Keratinocyte (primary cell): ENCODE data around the gene HGS. TPM values are rescaled to one million over a fixed set of nuclear protein-coding genes. Genes with fewer than 3 reads are reported as not detected.

ENCODE experiments used
- DNase-seq: peaks from one replicate; pipeline ENCODE4 v3.0.0-alpha.2; 2011; ENCODE audit warnings: low read depth, missing footprints, low spot score
- FAIRE-seq: peaks from 2 replicates; lab custom pipeline; 2011; peaks lifted over from hg19 to GRCh38; lab: Jason Lieb, UNC
- H2AFZ ChIP-seq: 2 replicates; pipeline ENCODE4 v1.6.0; 2012; ENCODE audit warnings: low read length, control low read depth, inconsistent platforms; ENCODE audit not compliant: control insufficient read depth
- H3K27ac ChIP-seq: 2 replicates; pipeline ENCODE4 v1.5.1; 2011; ENCODE audit warnings: low read length; ENCODE audit not compliant: control insufficient read depth, insufficient read depth
- H3K27me3 ChIP-seq: 3 replicates; pipeline ENCODE4 v1.6.0; 2011; ENCODE audit warnings: low read length; ENCODE audit not compliant: control insufficient read depth, insufficient read depth; ENCODE audit errors: extremely low read depth
- H3K36me3 ChIP-seq, 2 experiments: 2 replicates in 1 of 2; 3 replicates in 1 of 2; pipeline ENCODE4 v1.5.1; 2011; ENCODE audit warnings: low read length in 2 of 2, mild to moderate bottlenecking in 1 of 2; ENCODE audit not compliant: control insufficient read depth in 2 of 2, insufficient read depth in 2 of 2; ENCODE audit errors: extremely low read depth in 1 of 2
- H3K4me1 ChIP-seq: 3 replicates; pipeline ENCODE4 v1.5.1; 2011; ENCODE audit warnings: low read length; ENCODE audit not compliant: control insufficient read depth, insufficient read depth; ENCODE audit errors: extremely low read depth
- H3K4me2 ChIP-seq: 3 replicates; pipeline ENCODE4 v1.6.0; 2011; ENCODE audit warnings: low read depth, low read length; ENCODE audit not compliant: control insufficient read depth, insufficient read depth; ENCODE audit errors: extremely low read depth
- H3K4me3 ChIP-seq, 3 experiments: fragments of 200-600 bp in 1 of 3; sonication (generic) in 1 of 3; 2 replicates in 2 of 3; 3 replicates in 1 of 3; pipeline ENCODE4 v1.5.1; 2011 to 2016; ENCODE audit warnings: low read length in 3 of 3, mild to moderate bottlenecking in 3 of 3, control low read depth in 2 of 3, inconsistent platforms in 1 of 3, low read depth in 1 of 3, mixed read lengths in 1 of 3, mixed run types in 1 of 3, moderate library complexity in 1 of 3; ENCODE audit not compliant: control insufficient read depth in 2 of 3, insufficient read depth in 2 of 3; ENCODE audit errors: extremely low read depth in 1 of 3
- H3K79me2 ChIP-seq: 2 replicates; pipeline ENCODE4 v1.6.0; 2012; ENCODE audit warnings: low read length; ENCODE audit not compliant: control insufficient read depth, insufficient read depth
- H3K9ac ChIP-seq: 3 replicates; pipeline ENCODE4 v1.6.0; 2011; ENCODE audit warnings: low read length; ENCODE audit not compliant: control insufficient read depth, insufficient read depth; ENCODE audit errors: extremely low read depth
- H3K9me1 ChIP-seq: 3 replicates; pipeline ENCODE4 v1.6.0; 2011; ENCODE audit warnings: low read length; ENCODE audit not compliant: control insufficient read depth, insufficient read depth; ENCODE audit errors: extremely low read depth
- H3K9me3 ChIP-seq: 2 replicates; pipeline ENCODE4 v1.5.1; 2012; ENCODE audit warnings: low read depth, low read length; ENCODE audit not compliant: control insufficient read depth
- H4K20me1 ChIP-seq: 3 replicates; pipeline ENCODE4 v1.6.0; 2011; ENCODE audit warnings: low read length; ENCODE audit not compliant: control insufficient read depth, insufficient read depth; ENCODE audit errors: extremely low read depth
- CTCF ChIP-seq, 3 experiments: IDR thresholded peaks in 1 of 3; conservative IDR thresholded peaks in 1 of 3; optimal IDR thresholded peaks in 1 of 3; 2 replicates in 2 of 3; 3 replicates in 1 of 3; pipeline versions ENCODE3 to v1.5.1; 2011; ENCODE audit warnings: low read length in 3 of 3, mild to moderate bottlenecking in 3 of 3, moderate library complexity in 2 of 3, control low read depth in 1 of 3, inconsistent platforms in 1 of 3; ENCODE audit not compliant: insufficient read depth in 2 of 3; ENCODE audit errors: extremely low read depth in 1 of 3
- EZH2 ChIP-seq: IDR thresholded peaks from one replicate; pipeline ENCODE4 v1.6.1; 2012; ENCODE audit warnings: inconsistent platforms, mild to moderate bottlenecking, low read length, moderate library complexity
- dilution Hi-C: fragments of 300-500 bp; cut with MboI; formaldehyde crosslinking; loops from one replicate; pipeline ENCODE4 v1.7.0; 2020; ENCODE audit warnings: low sequenced_read_pairs; ENCODE audit not compliant: extremely low pct_ligation_motif_present
- polyA plus RNA-seq, 5 experiments: library from polyadenylated mRNA; depleted of rRNA in 3 of 5; stranded (reverse) in 3 of 5; stranded (forward) in 1 of 5; unstranded in 1 of 5; fragments of >200 nt; gene quantifications; 1 replicate in 1 of 5; 2 replicates in 3 of 5; 3 replicates in 1 of 5; pipeline versions ENCODE4 v1.2.1 to v1.2.3, GENCODE V29; 2011 to 2012; ENCODE audit warnings: missing spikeins in 2 of 5, low read depth in 1 of 5, low replicate concordance in 1 of 5

The HGS gene
- polyA plus RNA-seq, 1 donor (not counting 4 experiments of a cell fraction or from before 2014, with no cell fraction given): 79.6 TPM

- Histone ChIP-seq H3K79me2 (peaks cover 73% of the 10 kb centered on the region), H3K36me3 (peaks cover 65 to 79% of the 10 kb centered on the region in 2 experiments), H2AFZ (no peak overlapping the region), H3K4me1 (peaks cover 12% of the 10 kb centered on the region), H3K27me3 (no peaks in the 10 kb centered on the region), H3K9me3 (no peaks in the 10 kb centered on the region), H3K27ac (no peak overlapping the region), H4K20me1 (peaks cover 21% of the 10 kb centered on the region), H3K4me2 (no peak overlapping the region), H3K4me3 (no peak overlapping the region), H3K9me1 (no peaks in the 10 kb centered on the region), H3K9ac (no peak overlapping the region)
- dilution Hi-C loops: no loop called here
- TF ChIP-seq CTCF (optimal IDR thresholded peaks at IDR 0.05 in 1 of 3, IDR thresholded peaks at IDR 0.05 in 1 of 3, conservative IDR thresholded peaks at IDR 0.05 in 1 of 3; ENCODE audit: extremely low read depth in 1 of 3, insufficient read depth in 2 of 3, low read length in 3 of 3) (no peak), EZH2 (no peak)
- FAIRE-seq (no peak), DNase-seq (no peak)
These were observed 6.7 kb downstream of the HGS start for GRCh38 chr17:81690549-81690948.

GRCh38 chr17:81691196-81691595 lies 7.4 kb downstream of the HGS start:
- TF ChIP-seq CTCF (optimal IDR thresholded peaks at IDR 0.05 in 1 of 3, IDR thresholded peaks at IDR 0.05 in 1 of 3, conservative IDR thresholded peaks at IDR 0.05 in 1 of 3; ENCODE audit: extremely low read depth in 1 of 3, insufficient read depth in 2 of 3, low read length in 3 of 3): no peak
- TF ChIP-seq EZH2: no peak
- Histone ChIP-seq H3K4me2 (no peak overlapping the region), H3K27ac (no peak overlapping the region), H3K4me3 (no peak overlapping the region), H3K79me2 (peaks cover 72% of the 10 kb centered on the region), H2AFZ (no peak overlapping the region), H3K9me3 (no peaks in the 10 kb centered on the region), H3K9ac (no peak overlapping the region), H3K27me3 (no peaks in the 10 kb centered on the region), H3K9me1 (no peaks in the 10 kb centered on the region), H4K20me1 (peaks cover 14% of the 10 kb centered on the region), H3K36me3 (peaks cover 63 to 78% of the 10 kb centered on the region in 2 experiments), H3K4me1 (peaks cover 9% of the 10 kb centered on the region)
- dilution Hi-C loops: no loop called here
- no peak for DNase-seq
- FAIRE-seq: no peak
